GM12892 (cell line): Measurements from ENCODE around the gene TNFRSF4.

Experiments used
- POLR2A ChIP-seq: IDR thresholded peaks from 2 replicates; pipeline ENCODE4 v1.6.1; 2011; ENCODE audit warnings: low read depth, low read length, control low read depth
- POLR2AphosphoS5 ChIP-seq: IDR thresholded peaks from 2 replicates; pipeline ENCODE4 v1.6.1; 2011; ENCODE audit warnings: low read depth, low read length, control low read depth

GRCh38 chr1:1244192-1244811 lies 30.3 kb upstream of the TNFRSF4 start:
- TF ChIP-seq POLR2AphosphoS5: no peak
- TF ChIP-seq POLR2A: no peak
